ENCODE measurements around the gene PLEKHA6. TPM values are rescaled to one million over a fixed set of nuclear protein-coding genes. Genes with fewer than 3 reads are reported as not detected.

PLEKHA6 gene
- total RNA-seq, 1 experiment from 2014 or later = 2.1 TPM

- Histone ChIP-seq H3K23me2 (ENCODE audit: insufficient read length, low read depth, low read length, poor library complexity, severe bottlenecking) (no peaks in the 10 kb centered on the region), H4K5ac (ENCODE audit: insufficient read length, low read depth, low read length) (no peak overlapping the region), H4K91ac (ENCODE audit: insufficient read length, low read depth, low read length) (no peak overlapping the region), H4K20me1 (ENCODE audit: control insufficient read depth, insufficient read depth, insufficient read length) (peaks cover 2% of the 10 kb centered on the region), H2BK15ac (ENCODE audit: low read depth, low read length) (no peak overlapping the region), H2AFZ (ENCODE audit: low read length) (no peak overlapping the region), H2AK5ac (ENCODE audit: insufficient read length, low read length) (no peak overlapping the region), H3K14ac (ENCODE audit: insufficient read depth, low read length) (no peak overlapping the region), H3K79me1 (ENCODE audit: insufficient read depth, low read depth, low read length, poor library complexity, severe bottlenecking) (no peaks in the 10 kb centered on the region), H3K4me1 (ENCODE audit: insufficient read depth, low read length) (no peaks in the 10 kb centered on the region), H3K23ac (ENCODE audit: insufficient read length, low read depth, low read length) (no peak overlapping the region), H3K9ac (ENCODE audit: extremely low read depth, insufficient read length, low read length) (no peak overlapping the region), H3K27ac (ENCODE audit: insufficient read length, low read depth, low read length) (no peak overlapping the region), H4K8ac (replicated peaks; ENCODE audit: insufficient read length, low read depth, low read length) (no peak overlapping the region), H2BK12ac (ENCODE audit: insufficient read length, low read depth, low read length) (no peak overlapping the region), H3K27me3 (ENCODE audit: insufficient read depth, low read length) (no peaks in the 10 kb centered on the region), H3K4me2 (ENCODE audit: insufficient read depth, insufficient read length, low read length) (no peak overlapping the region), H3K79me2 (ENCODE audit: insufficient read depth, low read length) (no peaks in the 10 kb centered on the region), H3K18ac (ENCODE audit: insufficient read length, low read depth, low read length) (no peak overlapping the region), H3T11ph (ENCODE audit: low read length) (no peak overlapping the region), H2BK120ac (ENCODE audit: low read depth, low read length, poor library complexity, severe bottlenecking) (no peak overlapping the region), H2BK20ac (ENCODE audit: low read depth, low read length, poor library complexity, severe bottlenecking) (no peak overlapping the region), H2BK5ac (ENCODE audit: insufficient read length, low read length) (no peak overlapping the region), H3K9me3 (ENCODE audit: control insufficient read depth, low read depth, low read length) (no peaks in the 10 kb centered on the region), H3K56ac (ENCODE audit: insufficient read length, low read depth, low read length) (no peak overlapping the region), H3K4ac (ENCODE audit: low read depth, low read length) (no peak overlapping the region)
- Mint-ChIP-seq H3K27me3 (ENCODE audit: low read depth) (peaks cover 4% of the 10 kb centered on the region), H3K4me3 (no peak overlapping the region), H3K9me3 (peaks cover 0 to 6% of the 10 kb centered on the region in 2 experiments; a peak in 1 of 5 replicates), H3K36me3 (ENCODE audit: insufficient read depth in 1 of 3, low read depth in 3 of 3) (peaks cover 4 to 13% (median 4%) of the 10 kb centered on the region in 3 experiments; a peak in 6 of 7 replicates), H3K4me1 (no peaks in the 10 kb centered on the region), H3K27ac (no peak overlapping the region; a peak in 1 of 7 replicates)
- no peak for DNase-seq
- no CpG with 5 or more reads among the region's 2 CpGs for WGBS (ENCODE audit: extremely low coverage, insufficient read length, low lambda C conversion rate)
- peak; percentile 25; the same call in 1 of the 3 replicates for TF ChIP-seq CTCF (conservative IDR thresholded peaks at IDR 0.05)
Observed at GRCh38 chr1:204241050-204241449, 118.7 kb downstream of the PLEKHA6 start.
